ENCODE measurements around the gene ALDOA.

The ALDOA gene

GRCh38 chr16:30068750-30069610, 3.4 kb downstream of the ALDOA start:
- peaks cover 46% of the 10 kb centered on the region for H3K36me3 ChIP-seq (ENCODE audit: control insufficient read depth, insufficient read depth, low read length)
- peak in 2 of 3 donors; percentile 37 to 45 for DNase-seq
- no peaks in the 10 kb centered on the region for H3K9me3 ChIP-seq (ENCODE audit: control insufficient read depth, low read length)
- no peaks in the 10 kb centered on the region for H3K27me3 ChIP-seq (replicated peaks; ENCODE audit: control insufficient read depth, insufficient read depth, low read length, poor library complexity, severe bottlenecking)
- H3K27ac ChIP-seq (ENCODE audit: insufficient read depth, low read length, poor library complexity, severe bottlenecking) = peak overlapping the region; percentile 18
- H3K4me3 ChIP-seq (ENCODE audit: insufficient read depth, low read depth, low read length, poor library complexity, severe bottlenecking) = no peak overlapping the region
- peaks cover 26% of the 10 kb centered on the region for H3K4me1 ChIP-seq (ENCODE audit: control insufficient read depth, insufficient read depth, low read length, poor library complexity, severe bottlenecking)

GRCh38 chr16:30069611-30070462, 4.3 kb downstream of the ALDOA start:
- DNase-seq = no peak
- H3K36me3 ChIP-seq (ENCODE audit: control insufficient read depth, insufficient read depth, low read length) = peaks cover 46% of the 10 kb centered on the region
- no peak overlapping the region for H3K27ac ChIP-seq (ENCODE audit: insufficient read depth, low read length, poor library complexity, severe bottlenecking)
- no peak overlapping the region for H3K4me3 ChIP-seq (ENCODE audit: insufficient read depth, low read depth, low read length, poor library complexity, severe bottlenecking)
- H3K27me3 ChIP-seq (replicated peaks; ENCODE audit: control insufficient read depth, insufficient read depth, low read length, poor library complexity, severe bottlenecking) = no peaks in the 10 kb centered on the region
- H3K9me3 ChIP-seq (ENCODE audit: control insufficient read depth, low read length) = no peaks in the 10 kb centered on the region
- peaks cover 23% of the 10 kb centered on the region for H3K4me1 ChIP-seq (ENCODE audit: control insufficient read depth, insufficient read depth, low read length, poor library complexity, severe bottlenecking)

GRCh38 chr16:30070490-30070889, 4.9 kb downstream of the ALDOA start:
- Histone ChIP-seq H3K27ac (ENCODE audit: insufficient read depth, low read length, poor library complexity, severe bottlenecking) (no peak overlapping the region), H3K4me3 (ENCODE audit: insufficient read depth, low read depth, low read length, poor library complexity, severe bottlenecking) (no peak overlapping the region), H3K27me3 (replicated peaks; ENCODE audit: control insufficient read depth, insufficient read depth, low read length, poor library complexity, severe bottlenecking) (no peaks in the 10 kb centered on the region), H3K4me1 (ENCODE audit: control insufficient read depth, insufficient read depth, low read length, poor library complexity, severe bottlenecking) (peaks cover 23% of the 10 kb centered on the region), H3K9me3 (ENCODE audit: control insufficient read depth, low read length) (no peaks in the 10 kb centered on the region), H3K36me3 (ENCODE audit: control insufficient read depth, insufficient read depth, low read length) (peaks cover 46% of the 10 kb centered on the region)
- DNase-seq = no peak

- Histone ChIP-seq H3K36me3 (ENCODE audit: control insufficient read depth, insufficient read depth, low read length) (peaks cover 39% of the 10 kb centered on the region), H3K9me3 (ENCODE audit: control insufficient read depth, low read length) (no peaks in the 10 kb centered on the region), H3K4me3 (ENCODE audit: insufficient read depth, low read depth, low read length, poor library complexity, severe bottlenecking) (peak within 1 kb of the TSS; percentile 87), H3K4me1 (ENCODE audit: control insufficient read depth, insufficient read depth, low read length, poor library complexity, severe bottlenecking) (peaks cover 12% of the 10 kb centered on the region), H3K27ac (ENCODE audit: insufficient read depth, low read length, poor library complexity, severe bottlenecking) (peak within 1 kb of the TSS; percentile 83), H3K27me3 (replicated peaks; ENCODE audit: control insufficient read depth, insufficient read depth, low read length, poor library complexity, severe bottlenecking) (no peaks in the 10 kb centered on the region)
- peak; percentile 84 to 88 (median 88) for DNase-seq
Measured at GRCh38 chr16:30075503-30076275, 10.1 kb downstream of the ALDOA start, which contains the start of gene PPP4C. PPP4C (plus strand) TSS chr16:30075994; CDS start chr16:30076378, 384 bp downstream.

GRCh38 chr16:30076276-30076791, 10.8 kb downstream of the ALDOA start:
- Histone ChIP-seq H3K27me3 (replicated peaks; ENCODE audit: control insufficient read depth, insufficient read depth, low read length, poor library complexity, severe bottlenecking) (no peaks in the 10 kb centered on the region), H3K9me3 (ENCODE audit: control insufficient read depth, low read length) (no peaks in the 10 kb centered on the region), H3K4me3 (ENCODE audit: insufficient read depth, low read depth, low read length, poor library complexity, severe bottlenecking) (peak overlapping the region; percentile 87), H3K4me1 (ENCODE audit: control insufficient read depth, insufficient read depth, low read length, poor library complexity, severe bottlenecking) (peaks cover 12% of the 10 kb centered on the region), H3K36me3 (ENCODE audit: control insufficient read depth, insufficient read depth, low read length) (peaks cover 40% of the 10 kb centered on the region), H3K27ac (ENCODE audit: insufficient read depth, low read length, poor library complexity, severe bottlenecking) (peak overlapping the region; percentile 83)
- DNase-seq = no peak

- Histone ChIP-seq H3K27me3 (replicated peaks; ENCODE audit: control insufficient read depth, insufficient read depth, low read length, poor library complexity, severe bottlenecking) (no peaks in the 10 kb centered on the region), H3K27ac (ENCODE audit: insufficient read depth, low read length, poor library complexity, severe bottlenecking) (no peak overlapping the region), H3K4me3 (ENCODE audit: insufficient read depth, low read depth, low read length, poor library complexity, severe bottlenecking) (no peak overlapping the region), H3K9me3 (ENCODE audit: control insufficient read depth, low read length) (no peaks in the 10 kb centered on the region), H3K36me3 (ENCODE audit: control insufficient read depth, insufficient read depth, low read length) (peaks cover 44% of the 10 kb centered on the region), H3K4me1 (ENCODE audit: control insufficient read depth, insufficient read depth, low read length, poor library complexity, severe bottlenecking) (peaks cover 12% of the 10 kb centered on the region)
- DNase-seq = no peak
Measured at GRCh38 chr16:30077656-30078055, 12.1 kb downstream of the ALDOA start.

GRCh38 chr16:30078744-30079143, 13.2 kb downstream of the ALDOA start:
- no peak overlapping the region for H3K27ac ChIP-seq (ENCODE audit: insufficient read depth, low read length, poor library complexity, severe bottlenecking)
- no peak for DNase-seq
- peaks cover 55% of the 10 kb centered on the region for H3K36me3 ChIP-seq (ENCODE audit: control insufficient read depth, insufficient read depth, low read length)
- H3K4me1 ChIP-seq (ENCODE audit: control insufficient read depth, insufficient read depth, low read length, poor library complexity, severe bottlenecking) = peaks cover 12% of the 10 kb centered on the region
- H3K4me3 ChIP-seq (ENCODE audit: insufficient read depth, low read depth, low read length, poor library complexity, severe bottlenecking) = no peak overlapping the region
- no peaks in the 10 kb centered on the region for H3K27me3 ChIP-seq (replicated peaks; ENCODE audit: control insufficient read depth, insufficient read depth, low read length, poor library complexity, severe bottlenecking)
- H3K9me3 ChIP-seq (ENCODE audit: control insufficient read depth, low read length) = no peaks in the 10 kb centered on the region

GRCh38 chr16:30079480-30079879, 13.9 kb downstream of the ALDOA start:
- Histone ChIP-seq H3K27me3 (replicated peaks; ENCODE audit: control insufficient read depth, insufficient read depth, low read length, poor library complexity, severe bottlenecking) (no peaks in the 10 kb centered on the region), H3K4me1 (ENCODE audit: control insufficient read depth, insufficient read depth, low read length, poor library complexity, severe bottlenecking) (peaks cover 12% of the 10 kb centered on the region), H3K27ac (ENCODE audit: insufficient read depth, low read length, poor library complexity, severe bottlenecking) (no peak overlapping the region), H3K9me3 (ENCODE audit: control insufficient read depth, low read length) (no peaks in the 10 kb centered on the region), H3K4me3 (ENCODE audit: insufficient read depth, low read depth, low read length, poor library complexity, severe bottlenecking) (no peak overlapping the region), H3K36me3 (ENCODE audit: control insufficient read depth, insufficient read depth, low read length) (peaks cover 63% of the 10 kb centered on the region)
- no peak for DNase-seq

GRCh38 chr16:30082545-30083090, 17.1 kb downstream of the ALDOA start:
- H3K27me3 ChIP-seq (replicated peaks; ENCODE audit: control insufficient read depth, insufficient read depth, low read length, poor library complexity, severe bottlenecking) = no peaks in the 10 kb centered on the region
- DNase-seq = no peak
- no peak overlapping the region for H3K4me3 ChIP-seq (ENCODE audit: insufficient read depth, low read depth, low read length, poor library complexity, severe bottlenecking)
- H3K4me1 ChIP-seq (ENCODE audit: control insufficient read depth, insufficient read depth, low read length, poor library complexity, severe bottlenecking) = peaks cover 2% of the 10 kb centered on the region
- no peak overlapping the region for H3K27ac ChIP-seq (ENCODE audit: insufficient read depth, low read length, poor library complexity, severe bottlenecking)
- H3K9me3 ChIP-seq (ENCODE audit: control insufficient read depth, low read length) = no peaks in the 10 kb centered on the region
- H3K36me3 ChIP-seq (ENCODE audit: control insufficient read depth, insufficient read depth, low read length) = peaks cover 70% of the 10 kb centered on the region
